Stomach smooth muscle (tissue), 2 donors: ENCODE measurements around the gene BBOX1.
"Not testable (repeated sequence)": the region's sequence is repeated elsewhere in the genome, so short reads cannot be mapped to it uniquely, and the experiment has no call there.

ENCODE experiments used
- H3K27ac ChIP-seq: one replicate; pipeline ENCODE4 v1.7.0; 2013; ENCODE audit warnings: mild to moderate bottlenecking, low read length, inconsistent platforms
- H3K27me3 ChIP-seq, 2 donors: one replicate each; pipeline ENCODE4 v1.7.0; 2013; ENCODE audit warnings: low read length in 2 of 2; ENCODE audit not compliant: insufficient read depth in 2 of 2, control insufficient read depth in 1 of 2
- H3K36me3 ChIP-seq, 2 donors: one replicate each; pipeline ENCODE4 v1.7.0; 2013; ENCODE audit warnings: low read length in 2 of 2; ENCODE audit not compliant: control insufficient read depth in 2 of 2, insufficient read depth in 2 of 2
- H3K4me1 ChIP-seq: one replicate; pipeline ENCODE4 v1.7.0; 2013; ENCODE audit warnings: low read length; ENCODE audit not compliant: control insufficient read depth, insufficient read depth
- H3K4me3 ChIP-seq, 2 donors: one replicate each; pipeline ENCODE4 v1.7.0; 2013; ENCODE audit warnings: low read length in 2 of 2
- H3K9ac ChIP-seq, 2 donors: one replicate each; pipeline ENCODE4 v1.7.0; 2013; ENCODE audit warnings: low read length in 2 of 2, mild to moderate bottlenecking in 1 of 2
- H3K9me3 ChIP-seq, 2 donors: one replicate each; pipeline ENCODE4 v1.7.0; 2013; ENCODE audit warnings: low read length in 2 of 2; ENCODE audit not compliant: control insufficient read depth in 2 of 2
- donor health status: healthy.
- donor health status: Pancreatic carcinoma.

Gene BBOX1, protein sequence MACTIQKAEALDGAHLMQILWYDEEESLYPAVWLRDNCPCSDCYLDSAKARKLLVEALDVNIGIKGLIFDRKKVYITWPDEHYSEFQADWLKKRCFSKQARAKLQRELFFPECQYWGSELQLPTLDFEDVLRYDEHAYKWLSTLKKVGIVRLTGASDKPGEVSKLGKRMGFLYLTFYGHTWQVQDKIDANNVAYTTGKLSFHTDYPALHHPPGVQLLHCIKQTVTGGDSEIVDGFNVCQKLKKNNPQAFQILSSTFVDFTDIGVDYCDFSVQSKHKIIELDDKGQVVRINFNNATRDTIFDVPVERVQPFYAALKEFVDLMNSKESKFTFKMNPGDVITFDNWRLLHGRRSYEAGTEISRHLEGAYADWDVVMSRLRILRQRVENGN

GRCh38 chr11:27040302-27041115 lies at the start of gene BBOX1:
BBOX1 (plus strand) TSS chr11:27040815; CDS start chr11:27055431, 14,616 bp downstream.
- no peak within 1 kb of the TSS for H3K9ac ChIP-seq
- H3K27me3 ChIP-seq, result no peaks in the 10 kb centered on the region
- H3K4me1 ChIP-seq, result peaks cover 9% of the 10 kb centered on the region
- no peaks in the 10 kb centered on the region for H3K36me3 ChIP-seq
- peak within 1 kb of the TSS; percentile 18 for H3K27ac ChIP-seq
- peak within 1 kb of the TSS; percentile 3 to 20 for H3K4me3 ChIP-seq
- H3K9me3 ChIP-seq, result no peaks in the 10 kb centered on the region

GRCh38 chr11:26992031-26992541 lies 48.5 kb upstream of the BBOX1 start:
- Histone ChIP-seq H3K36me3 (no peaks in the 10 kb centered on the region), H3K27ac (no peak overlapping the region), H3K27me3 (no peaks in the 10 kb centered on the region), H3K4me1 (no peaks in the 10 kb centered on the region), H3K9ac (no peak overlapping the region), H3K9me3 (no peaks in the 10 kb centered on the region), H3K4me3 (no peak overlapping the region)

DNA sequence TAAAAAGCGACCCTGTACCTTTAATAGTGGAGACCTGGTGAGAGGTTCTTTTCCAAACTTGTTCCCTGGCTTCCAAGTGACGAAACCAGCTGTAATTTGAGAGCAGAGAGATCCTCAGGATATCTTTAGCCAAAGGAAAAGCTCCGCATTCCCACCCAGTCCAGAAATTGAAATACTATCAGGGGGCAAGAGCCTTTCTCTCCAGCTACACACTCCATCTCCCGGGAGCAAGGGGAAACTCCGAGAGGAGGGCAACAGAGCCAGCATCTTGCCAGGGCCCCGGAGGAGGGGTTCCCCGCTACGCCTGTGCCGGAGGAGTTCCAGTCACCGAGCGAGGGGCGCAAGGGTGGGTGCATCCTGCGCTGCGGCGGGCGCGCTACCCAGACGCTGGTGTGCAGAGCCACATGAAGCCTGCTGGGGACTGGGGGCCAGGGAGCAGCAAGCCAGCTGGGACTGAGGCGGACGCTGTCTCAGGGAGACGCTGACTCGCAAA lies 46.6 kb upstream of the BBOX1 start, which contains the start of gene FIBIN:
Gene FIBIN (plus strand): TSS at position 148 of the 493 bp plus-strand sequence. CDS start 415 bp downstream, outside the sequence.
- Histone ChIP-seq H3K4me3 (peak within 1 kb of the TSS; percentile 94 to 98), H3K36me3 (no peaks in the 10 kb centered on the region), H3K9me3 (no peaks in the 10 kb centered on the region), H3K27ac (peak within 1 kb of the TSS; percentile 81), H3K9ac (peak within 1 kb of the TSS; percentile 79 to 81), H3K4me1 (no peaks in the 10 kb centered on the region), H3K27me3 (no peaks in the 10 kb centered on the region)

- H3K27me3 ChIP-seq, result no peaks in the 10 kb centered on the region
- H3K9ac ChIP-seq, result peak overlapping the region; percentile 79 to 81
- no peaks in the 10 kb centered on the region for H3K36me3 ChIP-seq
- H3K4me1 ChIP-seq, result no peaks in the 10 kb centered on the region
- peak overlapping the region; percentile 81 for H3K27ac ChIP-seq
- no peaks in the 10 kb centered on the region for H3K9me3 ChIP-seq
- peak overlapping the region; percentile 94 to 98 for H3K4me3 ChIP-seq
Measured at GRCh38 chr11:26994631-26995095, 46.0 kb upstream of the BBOX1 start.

GRCh38 chr11:26995701-26996460 lies 44.7 kb upstream of the BBOX1 start:
- Histone ChIP-seq H3K4me1 (no peaks in the 10 kb centered on the region), H3K9me3 (no peaks in the 10 kb centered on the region), H3K9ac (peak overlapping the region; percentile 79 to 81), H3K27ac (peak overlapping the region; percentile 81), H3K36me3 (no peaks in the 10 kb centered on the region), H3K27me3 (no peaks in the 10 kb centered on the region), H3K4me3 (peak overlapping the region; percentile 94 to 98)

GRCh38 chr11:26997378-26997777 lies 43.2 kb upstream of the BBOX1 start:
- Histone ChIP-seq H3K9ac (no peak overlapping the region), H3K4me3 (peak overlapping the region; percentile 42 to 50), H3K27me3 (no peaks in the 10 kb centered on the region), H3K36me3 (no peaks in the 10 kb centered on the region), H3K9me3 (no peaks in the 10 kb centered on the region), H3K27ac (peak overlapping the region; percentile 19), H3K4me1 (no peaks in the 10 kb centered on the region)

GRCh38 chr11:27001136-27001730 lies 39.4 kb upstream of the BBOX1 start:
- H3K4me3 ChIP-seq, H3K36me3 ChIP-seq, H3K9me3 ChIP-seq, H3K9ac ChIP-seq, H3K27me3 ChIP-seq, H3K4me1 ChIP-seq: not testable (repeated sequence)
- peak overlapping the region; percentile 31 for H3K27ac ChIP-seq

DNA sequence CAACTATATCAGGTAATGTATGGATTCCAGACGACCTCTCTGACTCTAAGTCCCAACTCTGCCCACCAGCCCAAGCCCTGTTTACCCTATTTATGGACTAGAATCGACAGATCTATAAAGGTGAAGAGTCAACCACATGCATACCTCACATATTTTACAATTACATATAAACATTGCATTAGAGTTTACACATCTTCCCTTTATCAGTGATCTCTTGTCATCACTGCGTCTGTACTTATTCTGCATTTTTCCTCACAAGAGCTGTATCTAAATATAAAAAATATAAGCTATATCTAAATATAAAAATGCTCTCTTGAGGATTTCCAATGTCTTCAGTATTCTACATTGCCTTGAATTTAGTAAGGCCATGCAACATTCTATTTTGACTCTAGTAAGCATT lies 38.2 kb upstream of the BBOX1 start:
- Histone ChIP-seq H3K9ac (no peak overlapping the region), H3K27me3 (no peaks in the 10 kb centered on the region), H3K36me3 (no peaks in the 10 kb centered on the region), H3K9me3 (no peaks in the 10 kb centered on the region), H3K4me3 (no peak overlapping the region), H3K27ac (no peak overlapping the region), H3K4me1 (no peaks in the 10 kb centered on the region)

DNA sequence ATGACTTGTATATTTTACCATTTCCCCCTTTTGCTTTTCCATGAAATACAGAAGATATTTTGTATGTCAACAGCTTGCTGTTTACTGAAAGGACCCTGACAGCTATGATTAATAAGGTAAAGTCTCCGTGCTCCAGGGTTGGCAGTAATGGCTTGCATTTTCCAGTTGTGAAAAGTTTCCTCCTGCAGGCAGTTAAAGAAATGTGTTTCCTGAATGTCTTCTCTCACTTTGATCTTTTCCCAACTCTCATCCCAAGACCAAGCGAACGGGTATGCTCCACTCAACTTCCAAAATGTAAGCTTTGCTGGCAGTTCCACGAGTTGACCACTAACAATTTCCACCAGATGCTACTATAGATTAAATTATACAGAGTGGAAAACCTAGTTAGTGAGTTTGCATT lies 37.8 kb upstream of the BBOX1 start:
- no peaks in the 10 kb centered on the region for H3K36me3 ChIP-seq
- no peak overlapping the region for H3K4me3 ChIP-seq
- H3K27me3 ChIP-seq, result no peaks in the 10 kb centered on the region
- H3K9ac ChIP-seq, result no peak overlapping the region
- H3K9me3 ChIP-seq, result no peaks in the 10 kb centered on the region
- no peaks in the 10 kb centered on the region for H3K4me1 ChIP-seq
- no peak overlapping the region for H3K27ac ChIP-seq

GRCh38 chr11:27004103-27004502 lies 36.5 kb upstream of the BBOX1 start:
- Histone ChIP-seq H3K9ac (no peak overlapping the region), H3K4me3 (no peak overlapping the region), H3K4me1 (no peaks in the 10 kb centered on the region), H3K27ac (no peak overlapping the region), H3K36me3 (no peaks in the 10 kb centered on the region), H3K9me3 (no peaks in the 10 kb centered on the region), H3K27me3 (no peaks in the 10 kb centered on the region)
